HG02798 (cell line): ENCODE data around the gene CNEP1R1.
"Not testable (repeated sequence)": the region's sequence is repeated elsewhere in the genome, so short reads cannot be mapped to it uniquely, and the experiment has no call there.

Experiments used
- ATAC-seq: cut with Tn5 transposase; IDR thresholded peaks from one replicate; pipeline ENCODE4 v1.9.1; 2021; ENCODE audit warnings: mild to moderate bottlenecking; ENCODE audit not compliant: unreplicated experiment, poor library complexity

The CNEP1R1 gene

DNA sequence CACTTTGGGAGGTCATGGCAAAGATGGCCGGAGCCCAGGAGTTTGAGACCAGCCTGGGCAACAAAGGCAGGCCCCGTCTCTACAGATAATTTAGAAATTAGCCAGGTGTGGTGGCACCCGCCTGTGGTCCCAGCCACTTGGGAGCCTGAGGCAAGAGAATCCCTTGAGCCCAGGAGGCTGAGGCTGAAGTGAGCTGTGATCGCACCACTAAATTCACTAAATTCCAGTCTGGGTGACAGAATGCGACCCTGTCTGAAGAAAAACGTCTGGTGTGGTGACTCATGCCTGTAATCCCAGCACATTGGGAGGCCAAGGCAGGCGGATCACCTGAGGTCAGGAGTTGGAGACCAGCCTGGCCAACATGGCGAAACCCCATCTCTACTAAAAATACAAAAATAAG, 10.8 kb upstream of the CNEP1R1 start:
- ATAC-seq: not testable (repeated sequence)

DNA sequence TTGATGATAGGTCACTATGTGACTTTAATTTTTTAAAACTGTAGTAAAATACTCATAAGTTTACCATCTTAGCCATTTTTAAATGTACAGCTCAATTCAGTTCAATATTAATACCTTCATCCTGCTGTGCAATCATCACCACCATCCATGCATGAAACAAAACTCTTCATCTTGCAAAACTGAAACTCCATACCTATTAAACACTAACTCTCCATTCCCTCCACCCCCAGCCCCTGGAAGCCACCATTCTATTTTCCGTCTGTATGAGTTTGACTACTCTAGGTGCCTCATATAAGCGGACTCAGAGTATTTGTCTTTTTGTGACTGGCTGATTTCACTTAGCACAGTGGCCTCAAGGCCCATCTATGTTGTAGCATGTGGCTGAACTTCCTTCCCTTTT, 9.4 kb upstream of the CNEP1R1 start:
- ATAC-seq: no peak

DNA sequence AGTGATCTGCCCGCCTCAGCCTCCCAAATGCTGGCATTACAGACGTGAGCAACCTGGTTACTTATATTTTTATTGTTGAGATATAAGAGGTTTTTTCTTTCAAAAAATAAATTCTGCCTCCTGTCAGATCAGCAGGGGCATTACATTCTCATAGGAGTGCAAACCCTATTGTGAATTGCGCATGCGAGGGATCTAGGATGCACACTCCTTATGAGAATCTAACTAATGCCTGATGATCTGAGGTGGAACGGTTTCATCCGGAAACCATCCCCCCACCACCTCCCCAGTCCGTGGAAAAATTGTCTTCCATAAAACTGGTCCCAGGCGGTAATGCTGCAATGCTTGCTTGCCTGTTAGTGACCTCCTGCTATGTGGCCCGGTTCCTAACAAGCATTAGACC, 7.5 kb upstream of the CNEP1R1 start:
- no peak for ATAC-seq

DNA sequence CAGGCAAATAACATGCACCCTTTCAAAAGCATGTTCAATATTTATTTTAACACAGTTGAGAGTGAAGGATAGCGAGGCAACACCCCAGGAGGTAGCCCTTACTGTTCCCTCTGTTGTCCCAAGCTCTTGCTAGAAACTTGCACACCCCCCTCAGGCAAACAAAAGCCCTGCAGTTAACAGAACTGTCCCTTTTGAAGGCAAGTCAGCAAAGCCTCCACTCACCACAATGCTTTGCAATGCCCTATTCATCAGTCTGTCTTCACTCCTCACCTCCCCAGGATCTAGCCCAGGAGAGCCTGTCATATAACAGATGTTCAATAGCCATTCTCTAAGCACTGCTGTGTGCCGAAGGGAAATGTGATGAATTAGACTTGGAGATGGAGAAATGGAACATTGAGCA, 3.5 kb upstream of the CNEP1R1 start:
- ATAC-seq: no peak

DNA sequence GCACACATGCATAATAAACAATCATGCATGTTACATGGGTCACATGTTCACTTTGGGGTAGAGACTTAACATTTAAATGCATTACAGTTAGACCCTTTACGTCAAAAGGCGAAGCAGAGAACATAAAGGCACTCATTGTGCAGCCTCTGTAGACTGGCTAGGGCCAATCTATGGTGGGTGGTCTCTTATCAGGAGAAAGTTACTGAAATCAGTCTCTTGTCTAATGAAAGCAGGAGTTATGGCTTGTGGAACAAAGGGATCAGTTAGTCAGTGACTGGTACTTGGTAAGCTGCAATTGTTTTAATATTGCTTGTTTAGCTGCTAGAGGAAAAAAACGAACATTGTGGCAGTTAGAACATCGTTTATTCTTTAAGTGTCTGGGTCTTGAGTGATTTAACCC, 1.4 kb upstream of the CNEP1R1 start:
- no peak for ATAC-seq

DNA sequence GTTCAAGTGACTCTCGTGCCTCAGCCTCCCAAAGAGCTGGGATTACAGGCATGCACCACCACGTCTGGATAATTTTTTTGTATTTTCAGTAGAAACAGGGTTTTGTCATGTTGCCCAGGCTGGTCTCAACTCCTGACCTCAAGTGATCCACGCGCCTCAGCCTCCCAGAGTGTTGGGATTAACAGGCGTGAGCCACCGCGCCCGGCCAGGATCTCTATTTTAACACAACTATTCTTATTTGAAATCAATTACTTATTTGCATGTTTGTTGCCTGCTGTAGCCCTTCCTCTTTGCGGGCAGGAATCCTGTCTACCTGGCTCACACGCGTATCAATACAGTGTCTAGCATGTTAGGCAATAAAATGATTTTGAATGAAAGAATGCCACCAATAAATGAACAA, 818 bp upstream of the CNEP1R1 start:
- ATAC-seq: no peak

DNA sequence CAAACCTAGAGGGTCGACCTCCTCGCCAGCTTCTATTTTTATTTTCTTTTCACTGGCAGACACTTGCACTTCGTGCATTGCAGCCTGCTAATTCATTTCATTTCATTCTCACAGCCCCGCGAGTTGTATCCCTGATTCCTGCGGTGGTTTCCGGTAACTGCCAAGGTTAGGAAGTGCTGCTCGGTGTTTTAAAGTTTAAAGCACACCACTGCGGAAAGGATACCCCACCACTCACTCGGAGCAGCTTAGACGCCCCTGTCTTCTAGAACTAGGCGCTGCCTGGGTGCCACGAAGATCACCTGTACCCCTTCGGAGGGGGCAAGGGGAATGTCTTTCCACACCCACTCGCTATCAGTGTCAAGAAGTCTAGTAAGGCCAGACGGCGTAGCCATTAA, 509 bp downstream of the CNEP1R1 start:
- ATAC-seq: no peak

DNA sequence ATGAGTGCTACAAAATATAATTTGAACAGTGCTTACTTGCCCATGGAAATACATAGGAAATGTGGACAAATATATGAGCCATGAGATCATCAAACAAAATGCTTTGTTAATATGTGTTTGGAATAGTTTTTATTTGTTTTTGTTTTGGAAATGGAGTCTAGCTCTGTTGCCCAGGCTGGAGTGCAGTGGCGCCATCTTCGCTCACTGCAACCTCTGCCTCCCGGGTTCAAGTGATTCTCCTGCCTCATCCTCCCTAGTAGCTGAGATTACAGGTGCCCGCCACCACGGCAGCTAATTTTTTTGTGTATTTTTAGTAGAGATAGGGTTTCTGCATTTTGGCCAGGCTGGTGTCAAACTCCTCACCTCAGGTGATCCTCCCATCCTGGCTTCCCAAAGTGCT, 2.8 kb downstream of the CNEP1R1 start:
- no peak for ATAC-seq

DNA sequence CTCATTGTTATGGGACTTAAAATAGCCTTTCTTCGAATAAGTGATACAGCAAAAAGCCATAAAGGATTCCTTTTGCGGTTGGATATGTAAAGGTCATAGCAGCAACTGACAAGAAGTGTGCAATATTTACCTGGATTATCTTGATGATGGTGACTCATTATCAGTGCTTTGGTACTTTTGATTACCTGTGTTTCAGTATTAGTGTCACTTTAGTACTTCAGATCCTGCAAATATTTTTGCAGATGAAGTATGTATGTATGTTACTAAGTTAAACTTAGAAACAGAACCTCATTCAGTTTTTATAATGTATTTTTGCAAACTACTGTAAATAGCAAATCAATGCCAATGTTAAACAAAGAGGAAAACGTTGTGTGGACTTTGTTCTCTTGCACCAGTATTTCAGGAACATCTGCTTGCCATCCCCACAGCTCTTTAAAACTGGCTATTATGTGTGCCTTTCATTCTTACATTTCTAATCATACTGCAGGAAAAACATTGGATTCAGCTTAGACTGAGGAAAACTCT, 10.5 kb downstream of the CNEP1R1 start:
- ATAC-seq: no peak

DNA sequence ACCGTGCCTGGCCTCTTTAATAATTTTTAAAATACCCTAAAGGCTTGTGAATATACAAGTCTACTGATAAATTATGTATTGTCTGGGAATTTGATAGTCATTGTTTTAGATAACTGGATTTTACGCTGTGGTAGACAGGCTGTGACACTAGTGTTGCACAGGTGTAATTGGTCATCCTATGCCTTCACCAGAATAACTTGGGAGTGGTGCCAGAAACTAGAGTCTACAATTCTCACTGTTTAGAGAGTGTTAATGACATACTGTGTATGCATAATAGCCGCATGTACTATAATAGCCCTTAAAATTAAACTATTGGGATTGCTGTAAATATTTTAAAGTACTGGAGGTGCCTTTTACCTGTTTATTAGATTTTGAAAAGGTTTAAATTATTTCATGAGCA, 11.4 kb downstream of the CNEP1R1 start:
- no peak for ATAC-seq

DNA sequence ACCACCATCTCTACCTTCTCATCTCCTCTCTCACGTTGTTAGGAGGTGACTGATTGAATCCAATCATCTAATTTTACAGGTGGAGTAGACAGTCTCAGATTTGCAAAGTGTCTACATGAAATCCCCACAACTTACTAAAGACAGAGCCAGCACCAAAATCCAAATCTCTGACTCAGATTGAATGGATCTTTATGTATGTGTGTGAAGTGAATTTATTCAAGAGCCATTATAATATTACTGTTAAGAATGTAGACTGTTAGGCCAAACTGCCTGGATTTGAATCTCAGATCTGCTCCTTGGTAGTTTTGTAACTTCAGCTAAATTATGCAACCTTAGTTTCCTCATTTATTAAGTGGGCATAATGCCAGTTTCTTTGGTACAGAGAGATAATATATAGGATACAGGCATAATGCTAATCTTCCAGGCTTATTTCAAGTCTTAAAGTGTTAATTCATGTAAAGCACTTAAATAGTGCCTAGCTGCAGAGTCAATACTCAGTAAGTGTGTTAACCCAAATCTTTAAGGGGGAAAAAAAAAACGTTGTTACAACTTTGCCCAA, 12.7 kb downstream of the CNEP1R1 start:
- ATAC-seq: no peak

DNA sequence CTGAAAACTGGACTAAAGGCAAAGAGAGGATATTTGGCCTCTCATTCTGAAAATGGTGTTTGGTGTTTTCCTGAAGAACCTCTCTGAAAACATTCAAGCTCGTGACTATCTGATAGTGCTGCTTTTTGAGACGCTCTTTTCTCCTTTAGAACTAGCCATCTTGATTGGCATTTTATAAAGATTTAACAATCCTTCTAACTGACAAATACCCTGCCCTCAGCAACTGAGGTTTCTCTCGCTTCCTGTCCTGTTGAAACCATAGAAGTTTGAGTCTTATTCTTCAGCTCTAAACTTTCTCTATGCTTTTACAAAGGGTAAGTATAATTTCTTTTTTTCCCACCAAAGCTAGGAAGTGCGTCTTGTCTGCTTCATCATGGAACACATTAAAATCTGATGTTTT, 13.3 kb downstream of the CNEP1R1 start:
- ATAC-seq: no peak

DNA sequence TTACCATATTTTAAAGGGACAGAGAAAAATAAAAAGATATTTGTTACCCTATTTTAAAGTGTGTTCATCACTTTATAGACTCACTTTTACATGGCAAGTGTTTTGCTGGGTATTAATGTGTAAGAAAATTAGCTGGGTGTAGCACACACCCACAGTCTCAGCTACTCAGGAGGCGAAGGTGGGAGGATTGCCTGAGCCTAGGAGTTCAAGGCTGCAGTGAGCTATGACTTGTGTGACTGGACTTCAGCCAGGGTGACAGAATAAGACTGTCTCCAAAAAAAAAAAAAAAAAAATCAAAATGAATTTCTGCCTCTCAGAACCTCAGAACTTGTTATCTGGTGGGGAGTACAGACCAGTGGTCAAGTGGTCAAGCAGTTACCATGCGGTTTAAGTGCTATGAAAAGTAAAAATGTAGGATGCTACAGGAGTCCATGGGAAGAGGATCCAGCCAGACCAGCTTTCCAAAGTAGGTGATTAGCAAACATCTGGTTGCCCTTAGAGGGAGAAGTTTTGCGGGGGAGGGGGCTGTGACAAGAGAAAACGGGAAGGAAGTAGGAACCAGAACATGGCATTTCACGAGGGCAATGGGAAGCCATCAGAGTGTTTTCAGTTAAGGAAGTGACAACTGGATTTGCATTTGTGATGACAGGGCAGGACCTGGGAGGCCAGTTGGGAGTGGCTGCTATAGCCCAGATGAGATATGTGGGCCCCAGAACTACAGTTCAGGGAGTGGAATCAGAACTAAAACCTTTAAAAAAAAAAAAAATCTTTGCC, 13.9 kb downstream of the CNEP1R1 start:
- no peak for ATAC-seq

DNA sequence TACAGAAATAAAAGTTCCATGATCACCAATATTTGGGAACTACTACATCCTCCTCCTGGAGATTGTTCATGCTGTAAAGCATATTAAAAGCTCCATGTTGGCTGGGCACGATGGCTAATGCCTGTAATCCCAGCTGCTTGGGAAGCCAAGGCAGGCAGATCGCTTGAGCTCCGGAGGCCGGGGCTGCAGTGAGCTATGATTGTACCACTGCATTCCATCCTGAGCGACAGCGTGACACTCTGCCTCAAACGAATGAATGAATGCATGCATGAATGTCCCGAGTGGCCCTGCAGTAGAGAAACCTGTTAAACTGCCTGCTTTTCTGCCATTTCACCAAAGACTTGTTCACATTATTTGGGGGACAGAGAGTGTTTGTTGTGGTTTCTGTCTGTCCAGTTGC, 15.0 kb downstream of the CNEP1R1 start:
- no peak for ATAC-seq

DNA sequence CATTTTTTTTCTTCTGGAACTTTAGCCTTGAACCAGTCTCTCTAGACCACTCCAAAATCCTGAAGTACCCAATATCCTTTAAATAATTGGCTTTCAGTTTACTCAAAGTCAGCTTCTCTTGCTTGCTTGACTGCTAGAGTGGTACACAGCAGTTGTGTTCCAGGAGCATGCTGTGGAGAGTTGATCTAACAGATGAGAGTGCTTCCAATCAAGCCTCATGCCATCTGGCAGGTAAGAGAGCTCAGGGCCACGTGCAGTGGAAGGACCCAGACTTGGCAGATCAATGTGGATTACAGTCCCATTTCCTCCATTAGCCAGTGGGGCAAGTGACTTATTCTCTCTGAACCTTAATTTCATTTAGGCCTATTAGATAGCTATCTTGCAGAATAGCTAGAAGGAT, 15.7 kb downstream of the CNEP1R1 start:
- ATAC-seq: no peak

DNA sequence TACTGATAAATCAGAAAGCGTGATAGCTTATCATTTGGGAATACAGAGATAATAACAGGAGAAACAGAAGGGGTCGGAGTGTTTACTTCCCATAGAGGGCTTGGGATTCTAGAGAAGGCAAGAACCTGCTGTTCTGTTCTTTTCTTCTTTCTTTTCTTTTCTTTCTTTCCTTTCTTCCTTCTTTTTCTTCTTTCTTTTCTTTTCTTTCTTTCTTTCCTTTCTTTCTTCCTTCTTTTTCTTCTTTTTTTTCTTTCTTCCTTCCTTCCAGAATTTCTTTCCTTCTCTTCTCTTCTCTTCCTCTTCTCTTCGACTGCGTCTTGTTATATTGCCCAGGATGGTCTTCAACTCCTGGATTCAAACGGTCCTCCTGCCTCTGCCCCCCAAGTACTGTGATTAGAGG, 18.3 kb downstream of the CNEP1R1 start:
- ATAC-seq: no peak

DNA sequence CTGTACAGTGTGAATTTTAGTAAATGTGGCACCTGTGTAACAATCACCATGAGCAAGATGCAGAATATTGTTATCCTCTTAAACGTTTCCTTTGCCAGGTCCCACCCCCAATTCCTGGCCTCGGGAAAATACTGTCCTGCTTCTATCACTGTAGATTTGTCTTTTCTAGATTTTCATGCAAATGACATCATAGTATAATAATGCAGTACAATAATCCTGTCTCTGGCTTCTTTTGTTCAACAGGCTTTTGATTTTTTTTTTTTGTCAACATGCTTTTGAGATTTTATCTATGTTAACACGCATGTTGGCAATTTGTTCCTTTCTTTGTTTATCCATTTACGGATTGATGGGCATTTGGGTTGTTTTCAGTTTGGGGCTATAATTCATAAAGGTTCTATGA, 20.4 kb downstream of the CNEP1R1 start:
- no peak for ATAC-seq

DNA sequence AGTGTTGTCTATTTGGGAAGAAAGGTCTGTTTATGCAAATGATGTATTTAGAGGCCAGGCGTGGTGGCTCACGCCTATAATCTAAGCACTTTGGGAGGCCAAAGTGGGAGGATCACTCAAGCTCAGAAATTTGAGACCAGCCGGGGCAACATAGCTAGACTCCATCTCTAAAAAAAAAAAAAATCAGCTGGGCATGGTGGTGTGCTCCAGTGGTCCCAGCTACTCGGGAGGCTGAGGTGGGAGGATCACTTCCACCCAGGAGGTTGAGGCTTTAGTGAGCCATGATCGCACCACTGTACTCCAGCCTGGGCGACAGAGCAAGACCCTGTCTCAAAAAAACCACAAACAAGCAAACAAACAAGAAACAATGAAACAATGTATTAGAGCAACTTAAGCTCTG, 21.8 kb downstream of the CNEP1R1 start:
- ATAC-seq: no peak

DNA sequence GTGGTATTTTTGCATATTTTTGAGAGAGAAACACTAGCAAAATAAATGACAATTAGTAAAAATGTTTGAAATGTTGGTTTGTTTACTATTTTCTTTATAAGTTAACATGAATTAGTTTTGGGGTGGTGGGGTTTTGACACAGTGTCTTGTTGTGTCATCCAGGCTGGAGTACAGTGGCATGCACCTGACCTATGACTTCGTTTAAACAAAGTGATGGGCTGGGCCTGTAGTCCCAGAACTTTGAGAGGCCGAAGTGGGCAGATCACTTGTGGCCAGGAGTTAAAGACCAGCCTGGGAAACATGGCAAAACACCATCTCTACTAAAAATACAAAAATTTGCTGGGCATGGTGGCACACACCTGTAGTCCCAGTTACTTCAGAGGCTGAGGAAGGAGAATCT, 22.8 kb downstream of the CNEP1R1 start:
- ATAC-seq: no peak

DNA sequence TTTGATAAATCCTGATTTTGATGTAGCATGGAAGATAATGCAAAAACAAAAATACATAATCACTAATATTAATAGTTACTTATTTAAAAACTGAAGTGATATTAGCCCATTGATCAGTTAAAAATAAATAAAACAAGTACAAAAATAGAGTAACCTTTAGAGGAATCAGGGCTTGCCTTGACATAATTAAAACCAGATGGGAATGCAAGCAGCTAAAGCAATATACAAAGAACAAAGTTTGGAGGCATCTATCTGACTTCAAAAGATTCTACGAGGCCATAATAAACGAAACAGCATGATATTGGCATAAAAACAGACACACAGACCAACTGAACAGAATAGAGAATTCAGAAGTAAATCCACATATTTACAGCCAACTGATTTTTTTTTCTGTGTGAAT, 25.8 kb downstream of the CNEP1R1 start:
- no peak for ATAC-seq

DNA sequence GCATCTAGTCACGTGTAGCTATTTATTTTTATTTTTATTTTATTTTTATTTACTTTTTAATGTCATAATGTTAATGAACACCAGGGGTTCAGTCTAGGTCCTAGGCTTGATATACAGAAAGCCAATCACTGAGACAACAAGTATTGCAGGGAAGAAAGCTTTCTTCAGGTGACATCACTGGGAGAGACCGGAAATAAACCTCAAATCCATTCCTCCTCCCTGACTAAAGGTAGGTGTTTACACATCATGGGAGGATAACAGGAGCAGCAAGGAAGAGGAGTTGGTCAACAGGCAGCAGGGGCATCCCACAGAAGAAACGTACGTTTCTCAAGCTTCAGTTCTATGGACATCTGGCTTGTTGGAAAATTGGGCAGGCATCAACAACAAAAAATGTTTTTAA, 31.2 kb downstream of the CNEP1R1 start:
- no peak for ATAC-seq

DNA sequence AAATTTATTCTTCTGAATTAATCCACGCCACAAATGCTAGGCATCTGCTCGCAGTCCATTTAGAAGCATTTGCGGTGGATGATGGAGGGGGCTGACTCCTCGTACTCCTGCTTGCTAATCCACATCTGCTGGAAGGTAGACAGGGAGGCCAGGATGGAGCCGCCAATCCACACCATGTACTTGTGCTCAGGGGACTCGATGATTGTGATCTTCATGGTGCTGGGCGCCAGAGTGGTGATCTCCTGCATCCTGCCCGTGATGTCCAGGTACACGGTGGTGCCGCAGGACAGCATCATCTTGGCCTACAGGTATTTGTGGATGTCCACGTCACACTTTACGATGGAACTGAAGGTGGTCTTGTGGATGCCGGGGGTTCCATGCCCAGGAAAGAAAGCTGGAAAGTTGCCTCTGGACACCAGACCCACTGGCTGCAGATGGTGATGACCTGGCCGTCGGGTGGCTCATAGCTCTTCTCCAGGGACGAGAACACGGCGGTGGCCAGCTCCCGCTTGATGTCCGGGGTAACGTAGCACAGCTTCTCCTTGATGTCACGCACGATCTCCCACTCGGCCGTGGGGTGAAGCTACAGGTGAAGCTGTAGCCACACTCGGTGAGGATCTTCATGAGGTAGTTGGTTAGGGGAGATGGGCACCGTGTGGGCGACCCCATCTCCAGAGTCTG, 33.2 kb downstream of the CNEP1R1 start:
- ATAC-seq: no peak
